PC-9 (cell line): ENCODE results near the gene GRM7. TPM values are rescaled to one million over a fixed set of nuclear protein-coding genes. Genes with fewer than 3 reads are reported as not detected.

Source experiments
- BruUV-seq: library from RNA; stranded (reverse); fragments of 400-500 nt; replicated peaks from 2 replicates; lab custom pipeline; 2021; lab: Mats Ljungman, UMichigan
- CTCF ChIA-PET: fragments of 300-600 bp; sonication (Branson Sonifier 250); formaldehyde crosslinking; loops from one replicate; lab custom pipeline; 2022; ENCODE audit warnings: antibody characterized with exemption; lab: Charles Lee
- POLR2A ChIA-PET: fragments of 300-600 bp; sonication (Branson Sonifier 250); formaldehyde crosslinking; loops from one replicate; lab custom pipeline; 2022; ENCODE audit warnings: antibody characterized with exemption; ENCODE audit not compliant: unreplicated experiment; lab: Charles Lee
- DNase-seq, 2 experiments: peaks; one replicate each; pipeline versions ENCODE4 v3.0.0 to v3.0.0-alpha.2; 2015 to 2022; ENCODE audit warnings: mixed read lengths in 1 of 2
- H2AFZ ChIP-seq: fragments of 200-600 bp; sonication (generic); 2 replicates; pipeline ENCODE4 v1.8.1; 2017; ENCODE audit warnings: antibody characterized with exemption
- H3F3A ChIP-seq: fragments of 200-600 bp; sonication (generic); 2 replicates; pipeline ENCODE4 v1.8.1; 2017; ENCODE audit warnings: antibody characterized with exemption, mild to moderate bottlenecking, low read depth; ENCODE audit not compliant: insufficient read depth
- H3K27ac ChIP-seq: fragments of 200-600 bp; sonication (generic); 2 replicates; pipeline ENCODE4 v1.6.1; 2016; ENCODE audit warnings: mixed run types
- H3K27me3 ChIP-seq: fragments of 200-600 bp; sonication (generic); 2 replicates; pipeline ENCODE4 v1.6.1; 2016; ENCODE audit warnings: low read depth, mixed run types; ENCODE audit not compliant: insufficient read depth
- H3K36me3 ChIP-seq: fragments of 200-600 bp; sonication (generic); 2 replicates; pipeline ENCODE4 v1.6.1; 2016; ENCODE audit warnings: low read depth, mixed run types
- H3K4me1 ChIP-seq: fragments of 200-600 bp; sonication (generic); replicated peaks from 2 replicates; pipeline ENCODE4 v1.6.1; 2016; ENCODE audit warnings: mixed run types; ENCODE audit not compliant: insufficient read depth
- H3K4me2 ChIP-seq: fragments of 200-600 bp; sonication (generic); 2 replicates; pipeline ENCODE4 v1.6.1; 2017; ENCODE audit warnings: mixed run types
- H3K4me3 ChIP-seq: fragments of 200-600 bp; sonication (generic); 2 replicates; pipeline ENCODE4 v1.6.1; 2016; ENCODE audit warnings: mixed run types
- H3K79me2 ChIP-seq: fragments of 200-600 bp; sonication (generic); 2 replicates; pipeline ENCODE4 v1.6.1; 2017; ENCODE audit warnings: low read depth, mixed run types
- H3K9me2 ChIP-seq: fragments of 200-600 bp; sonication (generic); 2 replicates; pipeline ENCODE4 v1.8.1; 2017; ENCODE audit warnings: mild to moderate bottlenecking; ENCODE audit not compliant: insufficient read depth
- H3K9me3 ChIP-seq: fragments of 200-600 bp; sonication (generic); 2 replicates; pipeline ENCODE4 v1.8.1; 2016; ENCODE audit warnings: low read depth; ENCODE audit not compliant: insufficient read depth
- H4K20me1 ChIP-seq: fragments of 200-600 bp; sonication (generic); 2 replicates; pipeline ENCODE4 v1.8.1; 2017; ENCODE audit not compliant: insufficient read depth
- EZH2 ChIP-seq: fragments of 200-600 bp; sonication (generic); IDR thresholded peaks from 2 replicates; pipeline ENCODE4 v1.8.0; 2017; ENCODE audit warnings: antibody characterized with exemption, low read depth
- intact Hi-C: fragments of 100-400 bp; cut with micrococcal nuclease; formaldehyde crosslinking; loops from one replicate; pipeline ENCODE4 v1.10.0; 2022; ENCODE audit not compliant: unreplicated experiment
- total RNA-seq: library from RNA; stranded (reverse); gene quantifications from 2 replicates; pipeline ENCODE4 v1.2.3, GENCODE V29; 2021
- TF ChIP-seq, protein P1 (sequence below): fragments of 200-600 bp; sonication (generic); conservative IDR thresholded peaks from 2 replicates; pipeline ENCODE4 v1.6.1; 2017; ENCODE audit warnings: mixed run types, antibody characterized with exemption, mild to moderate bottlenecking, moderate library complexity

Gene GRM7
- total RNA-seq, 1 experiment from 2014 or later = not detected

DNA sequence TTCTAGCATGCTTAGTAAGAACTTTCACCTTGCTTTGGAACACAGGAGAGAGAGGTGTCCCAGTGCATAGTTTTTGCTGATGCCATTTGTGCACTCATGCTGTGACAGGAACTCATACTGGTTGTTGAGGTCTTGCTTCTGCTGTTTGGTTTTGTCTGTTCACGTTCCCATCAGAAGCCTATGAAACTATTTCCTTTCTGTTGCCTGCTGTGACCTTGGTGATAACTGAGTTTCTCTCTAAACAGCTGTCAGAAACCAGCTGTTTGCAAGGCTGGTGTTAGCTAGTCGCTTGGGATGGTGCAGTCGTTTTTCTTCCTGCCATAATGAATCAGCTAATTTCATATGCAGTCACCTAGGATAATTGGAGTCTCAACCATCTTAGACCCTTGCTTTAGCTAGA is 724.1 kb downstream of the GRM7 start:
- no peaks in the 10 kb centered on the region for H3F3A ChIP-seq
- H2AFZ ChIP-seq = no peak overlapping the region
- no peaks in the 10 kb centered on the region for H3K27me3 ChIP-seq
- ChIA-PET POLR2A (no interaction called here), CTCF (no interaction called here)
- no peaks in the 10 kb centered on the region for H3K79me2 ChIP-seq
- H4K20me1 ChIP-seq = no peaks in the 10 kb centered on the region
- H3K9me2 ChIP-seq = no peaks in the 10 kb centered on the region
- intact Hi-C loops = no loop called here
- no peak overlapping the region for H3K4me3 ChIP-seq
- no peaks in the 10 kb centered on the region for H3K36me3 ChIP-seq
- no peak overlapping the region for H3K27ac ChIP-seq
- H3K4me2 ChIP-seq = no peak overlapping the region
- TF ChIP-seq EZH2 = no peak
- TF ChIP-seq, protein P1, sequence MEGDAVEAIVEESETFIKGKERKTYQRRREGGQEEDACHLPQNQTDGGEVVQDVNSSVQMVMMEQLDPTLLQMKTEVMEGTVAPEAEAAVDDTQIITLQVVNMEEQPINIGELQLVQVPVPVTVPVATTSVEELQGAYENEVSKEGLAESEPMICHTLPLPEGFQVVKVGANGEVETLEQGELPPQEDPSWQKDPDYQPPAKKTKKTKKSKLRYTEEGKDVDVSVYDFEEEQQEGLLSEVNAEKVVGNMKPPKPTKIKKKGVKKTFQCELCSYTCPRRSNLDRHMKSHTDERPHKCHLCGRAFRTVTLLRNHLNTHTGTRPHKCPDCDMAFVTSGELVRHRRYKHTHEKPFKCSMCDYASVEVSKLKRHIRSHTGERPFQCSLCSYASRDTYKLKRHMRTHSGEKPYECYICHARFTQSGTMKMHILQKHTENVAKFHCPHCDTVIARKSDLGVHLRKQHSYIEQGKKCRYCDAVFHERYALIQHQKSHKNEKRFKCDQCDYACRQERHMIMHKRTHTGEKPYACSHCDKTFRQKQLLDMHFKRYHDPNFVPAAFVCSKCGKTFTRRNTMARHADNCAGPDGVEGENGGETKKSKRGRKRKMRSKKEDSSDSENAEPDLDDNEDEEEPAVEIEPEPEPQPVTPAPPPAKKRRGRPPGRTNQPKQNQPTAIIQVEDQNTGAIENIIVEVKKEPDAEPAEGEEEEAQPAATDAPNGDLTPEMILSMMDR = no peak
- no peaks in the 10 kb centered on the region for H3K9me3 ChIP-seq
- no peaks in the 10 kb centered on the region for H3K4me1 ChIP-seq
- no peak for DNase-seq
- no TSS peak for BruUV-seq

DNA sequence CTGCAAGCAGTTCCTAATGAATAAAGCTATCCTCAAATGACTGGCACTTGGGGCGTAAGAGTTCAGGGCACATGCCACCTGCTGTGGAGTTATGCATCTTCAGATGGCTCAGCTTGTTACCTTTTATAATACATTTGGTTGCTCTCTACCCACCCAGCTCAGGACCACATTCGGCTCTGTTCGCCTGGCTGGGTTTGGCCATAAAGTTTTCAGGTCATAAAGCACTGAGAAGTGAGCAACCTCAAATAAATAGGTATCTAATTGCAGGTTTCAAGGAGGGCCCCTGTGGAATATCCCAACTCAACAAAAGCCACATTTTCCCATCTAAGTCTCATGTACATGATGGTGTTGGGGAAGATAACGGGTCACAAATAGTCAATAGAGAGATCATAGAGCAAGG is 727.3 kb downstream of the GRM7 start:
- no peak overlapping the region for H3K4me3 ChIP-seq
- no peaks in the 10 kb centered on the region for H3K36me3 ChIP-seq
- no peaks in the 10 kb centered on the region for H3K9me2 ChIP-seq
- intact Hi-C loops = no loop called here
- no peaks in the 10 kb centered on the region for H3K9me3 ChIP-seq
- ChIA-PET POLR2A (no interaction called here), CTCF (no interaction called here)
- H3K4me1 ChIP-seq = no peaks in the 10 kb centered on the region
- H3K79me2 ChIP-seq = no peaks in the 10 kb centered on the region
- DNase-seq = no peak
- no peak overlapping the region for H3K27ac ChIP-seq
- no peaks in the 10 kb centered on the region for H3F3A ChIP-seq
- no peaks in the 10 kb centered on the region for H3K27me3 ChIP-seq
- no peak overlapping the region for H3K4me2 ChIP-seq
- TF ChIP-seq EZH2 = no peak
- TF ChIP-seq, protein P1 = no peak
- no peaks in the 10 kb centered on the region for H4K20me1 ChIP-seq
- no peak overlapping the region for H2AFZ ChIP-seq
- no TSS peak for BruUV-seq

DNA sequence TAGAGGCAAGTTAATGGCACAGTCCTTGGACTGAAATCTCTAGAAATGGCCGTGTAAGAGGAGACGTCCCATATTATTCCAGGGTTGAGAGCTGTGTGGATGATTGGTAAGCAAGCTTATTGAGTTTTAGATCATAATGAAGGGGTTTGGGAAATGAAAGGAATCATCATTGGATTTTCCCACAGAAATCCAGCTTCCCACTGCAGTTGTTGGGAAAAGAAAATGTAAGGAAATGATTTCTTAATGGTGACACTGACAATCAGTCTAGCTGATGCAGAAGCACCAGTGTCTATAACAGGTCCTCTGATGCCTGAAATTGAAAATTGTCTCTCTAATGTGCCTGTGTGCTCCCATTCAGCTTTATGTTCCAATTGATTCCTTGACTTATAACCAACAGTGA is 728.6 kb downstream of the GRM7 start:
- BruUV-seq = no TSS peak
- Histone ChIP-seq H3K27ac (no peak overlapping the region), H3K4me1 (no peaks in the 10 kb centered on the region), H3K4me3 (no peak overlapping the region), H3K4me2 (no peak overlapping the region), H3K9me3 (no peaks in the 10 kb centered on the region), H2AFZ (no peak overlapping the region), H3F3A (no peaks in the 10 kb centered on the region), H3K79me2 (no peaks in the 10 kb centered on the region), H4K20me1 (no peaks in the 10 kb centered on the region), H3K27me3 (no peaks in the 10 kb centered on the region), H3K9me2 (no peaks in the 10 kb centered on the region), H3K36me3 (no peaks in the 10 kb centered on the region)
- no peak for TF ChIP-seq EZH2
- TF ChIP-seq, protein P1 = no peak
- DNase-seq = no peak
- ChIA-PET POLR2A (no interaction called here), CTCF (no interaction called here)
- intact Hi-C loops = no loop called here
